K562 (cell line): ENCODE results near the gene CADM2. TPM values are rescaled to one million over a fixed set of nuclear protein-coding genes. Genes with fewer than 3 reads are reported as not detected.

ENCODE experiments used
- ATAC-seq: fragments of 200-7000 bp; cut with Tn5 transposase; 3 replicates; pipeline ENCODE4 v1.9.1; 2020; ENCODE audit warnings: moderate library complexity
- BruUV-seq: library from RNA; stranded (reverse); fragments of 400-500 nt; replicated peaks from 2 replicates; lab custom pipeline; 2021; lab: Mats Ljungman, UMichigan
- CTCF ChIA-PET: fragments of 300-600 bp; formaldehyde crosslinking; extraction: SDS; loops from one replicate; lab custom pipeline; 2021; ENCODE audit warnings: low intra/inter-chr PET ratio; lab: Yijun Ruan, JAX
- POLR2A ChIA-PET: fragments of 300-600, 350-650 bp; sonication (Branson Sonifier 250); formaldehyde crosslinking; extraction: SDS; loops from one replicate; lab custom pipeline; 2021; ENCODE audit warnings: antibody characterized with exemption, inconsistent platforms; lab: Yijun Ruan, JAX
- DNase-seq, 4 experiments: peaks; one replicate each; pipeline versions ENCODE4 v3.0.0 to v3.0.0-alpha.2; 2011 to 2018; ENCODE audit warnings: low spot score in 3 of 4, mixed read lengths in 3 of 4; ENCODE audit errors: extremely low read depth in 1 of 4
- FAIRE-seq: peaks from 2 replicates; lab custom pipeline; 2011; peaks lifted over from hg19 to GRCh38; lab: Jason Lieb, UNC
- H2AFZ ChIP-seq: 2 replicates; pipeline ENCODE4 v1.6.0; 2011; ENCODE audit warnings: low read depth, low read length, control low read depth, inconsistent platforms
- H3K27ac ChIP-seq: fragments of 200-600 bp; 3 replicates; pipeline ENCODE4 v1.8.0; 2011; ENCODE audit warnings: low read depth, mild to moderate bottlenecking, control low read depth, inconsistent platforms, low read length, moderate library complexity, mixed read lengths; ENCODE audit errors: extremely low read depth
- H3K27me3 ChIP-seq, 2 experiments: fragments of 300-600 bp in 1 of 2; 2 replicates in 1 of 2; 3 replicates in 1 of 2; pipeline versions ENCODE4 v1.6.0 to v1.8.0; 2011; ENCODE audit warnings: inconsistent platforms in 2 of 2, low read length in 2 of 2, mild to moderate bottlenecking in 1 of 2, mixed read lengths in 1 of 2, moderate library complexity in 1 of 2; ENCODE audit not compliant: control insufficient read depth in 2 of 2, insufficient read depth in 2 of 2
- H3K36me3 ChIP-seq: fragments of 300-600 bp; 3 replicates; pipeline ENCODE4 v1.8.0; 2011; ENCODE audit warnings: mild to moderate bottlenecking, low read length, inconsistent platforms; ENCODE audit not compliant: control insufficient read depth, insufficient read depth
- H3K4me1 ChIP-seq, 2 experiments: fragments of 200-600 bp in 1 of 2; replicated peaks in 1 of 2; 2 replicates in 1 of 2; 3 replicates in 1 of 2; pipeline versions ENCODE4 v1.5.1 to v1.8.0; 2011; ENCODE audit warnings: inconsistent platforms in 2 of 2, low read length in 2 of 2, mild to moderate bottlenecking in 1 of 2, mixed read lengths in 1 of 2, moderate library complexity in 1 of 2; ENCODE audit not compliant: control insufficient read depth in 2 of 2, insufficient read depth in 2 of 2
- H3K4me2 ChIP-seq: 2 replicates; pipeline ENCODE4 v1.6.1; 2011; ENCODE audit warnings: low read length, control low read depth, inconsistent platforms, mixed read lengths; ENCODE audit not compliant: insufficient read depth
- H3K4me3 ChIP-seq: fragments of 200-600 bp; sonication (generic), shearing (Covaris generic); 2 replicates; pipeline ENCODE4 v1.5.1; 2016; ENCODE audit warnings: control low read depth, inconsistent platforms
- H3K79me2 ChIP-seq: fragments of 200-600 bp; 3 replicates; pipeline ENCODE4 v1.8.0; 2011; ENCODE audit warnings: low read length, inconsistent platforms; ENCODE audit not compliant: control insufficient read depth, insufficient read depth
- H3K9ac ChIP-seq, 2 experiments: 2 replicates each; pipeline versions ENCODE4 v1.6.0 to v1.6.1; 2011; ENCODE audit warnings: low read depth in 2 of 2, low read length in 2 of 2, control low read depth in 1 of 2, inconsistent platforms in 1 of 2, mild to moderate bottlenecking in 1 of 2, mixed read lengths in 1 of 2; ENCODE audit not compliant: insufficient read depth in 1 of 2
- H3K9me1 ChIP-seq: one replicate; pipeline ENCODE4 v1.6.0; 2011; ENCODE audit warnings: inconsistent platforms, mild to moderate bottlenecking, low read length, moderate library complexity; ENCODE audit not compliant: control insufficient read depth, insufficient read depth
- H3K9me3 ChIP-seq: replicated peaks from 2 replicates; pipeline ENCODE4 v1.5.1; 2011; ENCODE audit warnings: low read depth, low read length, inconsistent platforms; ENCODE audit not compliant: control insufficient read depth, insufficient read depth
- H4K20me1 ChIP-seq: replicated peaks from 2 replicates; pipeline ENCODE4 v1.6.1; 2011; ENCODE audit warnings: low read length, inconsistent platforms, mixed read lengths; ENCODE audit not compliant: control insufficient read depth, insufficient read depth
- ARID3B ChIP-seq: fragments of 250-450 bp; sonication (Bioruptor Pico); IDR thresholded peaks from 2 replicates; pipeline ENCODE4 v1.4.0; 2020; ENCODE audit warnings: borderline replicate concordance
- ATF2 ChIP-seq: sonication (generic); formaldehyde crosslinking; IDR thresholded peaks from 2 replicates; pipeline ENCODE4 v1.8.1; 2022; ENCODE audit warnings: missing genetic modification reagents
- C11orf30 ChIP-seq: fragments of 450-650 bp; IDR thresholded peaks from 2 replicates; pipeline ENCODE4 v1.6.1; 2016; ENCODE audit warnings: low read depth, mild to moderate bottlenecking
- E2F4 ChIP-seq: sonication (generic); formaldehyde crosslinking; IDR thresholded peaks from 2 replicates; pipeline ENCODE4 v1.8.0; 2022; ENCODE audit warnings: mild to moderate bottlenecking, low read depth, missing genetic modification reagents
- KLF10 ChIP-seq: fragments of 250-450 bp; sonication (Bioruptor Pico); IDR thresholded peaks from 2 replicates; pipeline ENCODE4 v1.6.1; 2021; ENCODE audit warnings: matching md5 sums
- MTF1 ChIP-seq: fragments of 250-450 bp; sonication (Bioruptor Pico); IDR thresholded peaks from 2 replicates; pipeline ENCODE4 v1.9.0; 2021; ENCODE audit warnings: moderate library complexity, mild to moderate bottlenecking, inconsistent platforms, borderline replicate concordance
- NFRKB ChIP-seq: fragments of 450-650 bp; IDR thresholded peaks from 2 replicates; pipeline ENCODE4 v1.6.1; 2016; ENCODE audit warnings: low read depth
- PHB ChIP-seq: fragments of 250-450 bp; sonication (Bioruptor Pico); IDR thresholded peaks from 2 replicates; pipeline ENCODE4 v1.5.0; 2021
- RBM17 ChIP-seq: fragments of 200-400 bp; formaldehyde crosslinking; IDR thresholded peaks from 2 replicates; pipeline ENCODE4 v1.6.1; 2017; ENCODE audit warnings: low read depth, mild to moderate bottlenecking, low read length, borderline replicate concordance
- RCOR1 ChIP-seq, 2 experiments: IDR thresholded peaks; 2 replicates each; pipeline ENCODE4 v1.6.1; 2012; ENCODE audit warnings: low read depth in 2 of 2, low read length in 2 of 2, borderline replicate concordance in 1 of 2, improper control_type of control experiment in 1 of 2
- RHOXF2B ChIP-seq: fragments of 250-450 bp; sonication (Bioruptor Pico); conservative IDR thresholded peaks from 2 replicates; pipeline ENCODE4 v1.5.1; 2021
- RNF2 ChIP-seq: sonication (generic); IDR thresholded peaks from 2 replicates; pipeline ENCODE4 v1.6.1; 2016
- SRSF7 ChIP-seq: fragments of 200-400 bp; formaldehyde crosslinking; optimal IDR thresholded peaks from 2 replicates; pipeline ENCODE3; 2017; ENCODE audit warnings: mild to moderate bottlenecking, low read depth, low read length
- TAF9B ChIP-seq: fragments of 450-650 bp; IDR thresholded peaks from 2 replicates; pipeline ENCODE4 v1.6.1; 2018; ENCODE audit warnings: mild to moderate bottlenecking; ENCODE audit not compliant: partially characterized antibody
- ZNF184 ChIP-seq: sonication (generic); formaldehyde crosslinking; IDR thresholded peaks from 2 replicates; pipeline ENCODE4 v1.5.0; 2020; ENCODE audit warnings: missing genetic modification reagents
- ZNF3 ChIP-seq: fragments of 250-450 bp; sonication (Bioruptor Pico); IDR thresholded peaks from 2 replicates; pipeline ENCODE4 v1.5.0; 2021; ENCODE audit warnings: mild to moderate bottlenecking, moderate library complexity
- ZNF511 ChIP-seq: sonication (generic); formaldehyde crosslinking; IDR thresholded peaks from 2 replicates; pipeline ENCODE4 v1.8.0; 2022; ENCODE audit warnings: mild to moderate bottlenecking, missing genetic modification reagents
- WGBS: fragments of 100-300 bp; shearing (Covaris generic); methylation state at CpG from one replicate; pipeline ENCODE4 v1.1.6; 2016; ENCODE audit warnings: low coverage, mixed read lengths; ENCODE audit not compliant: insufficient coverage; ENCODE audit errors: missing lambda C conversion rate; 5-methylcytosine and 5-hydroxymethylcytosine counted together
- in situ Hi-C: fragments of 300-500 bp; cut with MboI; formaldehyde crosslinking; loops from 4 replicates; pipeline ENCODE4 v1.15.0; 2018; ENCODE audit warnings: inconsistent platforms, mixed read lengths
- intact Hi-C: fragments of 100-400 bp; cut with micrococcal nuclease; formaldehyde crosslinking; loops from 2 replicates; pipeline ENCODE4 v1.14.2; 2022
- polyA plus RNA-seq, 8 experiments: library from polyadenylated mRNA; depleted of rRNA in 4 of 8; stranded (reverse) in 5 of 8; unstranded in 3 of 8; fragments of >200 nt; fragmentation: Nextera tagmentation in 2 of 8; fragmentation: Illumina TruSeq in 1 of 8; extraction: Ambion mirVana in 2 of 8; extraction: Trizol in 1 of 8; gene quantifications; 2 replicates each; pipeline versions ENCODE4 v1.2.1 to v1.2.3, GENCODE V29; 2011 to 2014; ENCODE audit warnings: inconsistent platforms in 1 of 8, missing spikeins in 1 of 8
- total RNA-seq, 7 experiments: library from RNA; depleted of rRNA in 6 of 7; stranded (reverse); fragments of >200 nt in 6 of 7; fragmentation: Illumina TruSeq in 2 of 7; extraction: Trizol in 2 of 7; gene quantifications; 2 replicates each; pipeline versions ENCODE4 v1.2.1 to v1.2.3, GENCODE V29; 2011 to 2021; ENCODE audit warnings: low replicate concordance in 1 of 7

CADM2 gene
- total and polyA plus RNA-seq, 9 of the 15 experiments (the other 6 are each of a cell fraction or from before 2014, with no cell fraction given), result 0.11 to 3.2 (median 0.95) TPM

- in situ Hi-C loops, result no loop called here
- Histone ChIP-seq H3K9me1 (no peaks in the 10 kb centered on the region), H2AFZ (no peak overlapping the region), H3K27ac (no peak overlapping the region), H3K79me2 (no peaks in the 10 kb centered on the region), H3K27me3 (no peaks in the 10 kb centered on the region), H4K20me1 (no peaks in the 10 kb centered on the region), H3K9me3 (no peaks in the 10 kb centered on the region), H3K9ac (no peak overlapping the region), H3K4me1 (no peaks in the 10 kb centered on the region)
- no TSS peak for BruUV-seq
- ChIA-PET CTCF (no interaction called here), POLR2A (no interaction called here)
- 2% methylated on average over 3 of the region's 4 CpGs for WGBS
- no peak for ATAC-seq
- intact Hi-C loops, result no loop called here
- no peak for FAIRE-seq
- TF ChIP-seq KLF10 (CRISPR knock-in tag), result no peak
- TF ChIP-seq ZNF511 (CRISPR knock-in tag), result no peak
- TF ChIP-seq NFRKB, result no peak
- TF ChIP-seq E2F4 (CRISPR knock-in tag), result no peak
- no peak for TF ChIP-seq ATF2
- TF ChIP-seq PHB (CRISPR knock-in tag), result no peak
- TF ChIP-seq ARID3B (CRISPR knock-in tag), result no peak
- TF ChIP-seq TAF9B, result no peak
- no peak for TF ChIP-seq C11orf30
- TF ChIP-seq RBM17, result no peak
- TF ChIP-seq ZNF184 (CRISPR knock-in tag), result no peak
- TF ChIP-seq MTF1 (CRISPR knock-in tag), result no peak
- no peak for TF ChIP-seq SRSF7
- no peak for TF ChIP-seq ZNF3 (CRISPR knock-in tag)
- TF ChIP-seq RCOR1 (IDR thresholded peaks at IDR 0.05; ENCODE audit: borderline replicate concordance in 1 of 2, low read depth in 2 of 2, low read length in 2 of 2), result no peak
- no peak for TF ChIP-seq RHOXF2B (CRISPR knock-in tag)
- TF ChIP-seq RNF2, result no peak
- TF ChIP-seq, all 486 proteins: peak for 0
- H3K36me3 ChIP-seq, result no peaks in the 10 kb centered on the region
- no peak overlapping the region for H3K4me3 ChIP-seq
- no peak overlapping the region for H3K4me2 ChIP-seq
- DNase-seq, result no peak
Measured at GRCh38 chr3:85632921-85633320, 674.1 kb downstream of the CADM2 start.
